ENCODE measurements around the gene SLC35E1.

GRCh38 chr19:16613841-16614240, 41.6 kb upstream of the SLC35E1 start:
- TF ChIP-seq POLR2A (IDR thresholded peaks at IDR 0.05): no peak
- no peak for TF ChIP-seq CTCF (IDR thresholded peaks at IDR 0.05)
- TF ChIP-seq EP300 (IDR thresholded peaks at IDR 0.05): no peak
